IPS-15b (cell line): ENCODE results near the gene SH3RF1.
"Not testable (repeated sequence)": the region's sequence is repeated elsewhere in the genome, so short reads cannot be mapped to it uniquely, and the experiment has no call there.

ENCODE experiments used
- H3K27me3 ChIP-seq: one replicate; pipeline ENCODE4 v1.6.1; 2013; ENCODE audit warnings: low read length; ENCODE audit not compliant: control insufficient read depth, insufficient read depth
- H3K36me3 ChIP-seq: one replicate; pipeline ENCODE4 v1.6.1; 2013; ENCODE audit warnings: low read length; ENCODE audit not compliant: control insufficient read depth, insufficient read depth
- H3K4me1 ChIP-seq: one replicate; pipeline ENCODE4 v1.6.1; 2013; ENCODE audit warnings: mild to moderate bottlenecking, low read length; ENCODE audit not compliant: control insufficient read depth, insufficient read depth
- H3K4me3 ChIP-seq: one replicate; pipeline ENCODE4 v1.5.1; 2013; ENCODE audit warnings: low read depth, low read length
- H3K9ac ChIP-seq: one replicate; pipeline ENCODE4 v1.6.1; 2013; ENCODE audit warnings: low read depth, mild to moderate bottlenecking, low read length
- H3K9me3 ChIP-seq: one replicate; pipeline ENCODE4 v1.6.1; 2013; ENCODE audit warnings: mild to moderate bottlenecking, low read length; ENCODE audit not compliant: control insufficient read depth, insufficient read depth

SH3RF1 gene

GRCh38 chr4:169184236-169184635 is 86.5 kb downstream of the SH3RF1 start:
- Histone ChIP-seq H3K4me3 (no peak overlapping the region), H3K4me1 (peaks cover 3% of the 10 kb centered on the region), H3K36me3 (no peaks in the 10 kb centered on the region), H3K9ac (no peak overlapping the region), H3K27me3 (no peaks in the 10 kb centered on the region), H3K9me3 (no peaks in the 10 kb centered on the region)

GRCh38 chr4:169183581-169183980 is 87.2 kb downstream of the SH3RF1 start:
- peaks cover 3% of the 10 kb centered on the region for H3K4me1 ChIP-seq
- no peaks in the 10 kb centered on the region for H3K27me3 ChIP-seq
- H3K36me3 ChIP-seq = no peaks in the 10 kb centered on the region
- no peak overlapping the region for H3K9ac ChIP-seq
- no peak overlapping the region for H3K4me3 ChIP-seq
- H3K9me3 ChIP-seq = no peaks in the 10 kb centered on the region

GRCh38 chr4:169179609-169180521 is 90.9 kb downstream of the SH3RF1 start:
- Histone ChIP-seq H3K9ac (no peak overlapping the region), H3K4me1 (peaks cover 3% of the 10 kb centered on the region), H3K27me3 (no peaks in the 10 kb centered on the region), H3K9me3 (no peaks in the 10 kb centered on the region), H3K4me3 (no peak overlapping the region), H3K36me3 (no peaks in the 10 kb centered on the region)

- H3K4me3 ChIP-seq, H3K9me3 ChIP-seq, H3K9ac ChIP-seq, H3K27me3 ChIP-seq, H3K36me3 ChIP-seq, H3K4me1 ChIP-seq: not testable (repeated sequence)
Measured at GRCh38 chr4:169178092-169178491, 92.7 kb downstream of the SH3RF1 start.

- Histone ChIP-seq H3K27me3 (no peaks in the 10 kb centered on the region), H3K4me3 (no peak overlapping the region), H3K9ac (no peak overlapping the region), H3K9me3 (no peaks in the 10 kb centered on the region), H3K4me1 (peaks cover 3% of the 10 kb centered on the region), H3K36me3 (no peaks in the 10 kb centered on the region)
Measured at GRCh38 chr4:169175476-169175875, 95.3 kb downstream of the SH3RF1 start.

GRCh38 chr4:169175035-169175434 is 95.7 kb downstream of the SH3RF1 start:
- Histone ChIP-seq H3K4me1 (no peaks in the 10 kb centered on the region), H3K4me3 (no peak overlapping the region), H3K9ac (no peak overlapping the region), H3K9me3 (no peaks in the 10 kb centered on the region), H3K36me3 (no peaks in the 10 kb centered on the region), H3K27me3 (no peaks in the 10 kb centered on the region)

- Histone ChIP-seq H3K4me1 (no peaks in the 10 kb centered on the region), H3K9me3 (no peaks in the 10 kb centered on the region), H3K27me3 (no peaks in the 10 kb centered on the region), H3K36me3 (no peaks in the 10 kb centered on the region), H3K4me3 (no peak overlapping the region), H3K9ac (no peak overlapping the region)
Measured at GRCh38 chr4:169174247-169174646, 96.5 kb downstream of the SH3RF1 start.

- H3K9me3 ChIP-seq = no peaks in the 10 kb centered on the region
- H3K4me3 ChIP-seq = no peak overlapping the region
- no peaks in the 10 kb centered on the region for H3K4me1 ChIP-seq
- no peaks in the 10 kb centered on the region for H3K36me3 ChIP-seq
- H3K27me3 ChIP-seq = no peaks in the 10 kb centered on the region
- H3K9ac ChIP-seq = no peak overlapping the region
Measured at GRCh38 chr4:169167957-169168858, 102.5 kb downstream of the SH3RF1 start.

- Histone ChIP-seq H3K27me3 (no peaks in the 10 kb centered on the region), H3K9ac (no peak overlapping the region), H3K4me1 (no peaks in the 10 kb centered on the region), H3K4me3 (no peak overlapping the region), H3K36me3 (no peaks in the 10 kb centered on the region), H3K9me3 (no peaks in the 10 kb centered on the region)
Measured at GRCh38 chr4:169164669-169165415, 105.9 kb downstream of the SH3RF1 start.

GRCh38 chr4:169163947-169164668 is 106.6 kb downstream of the SH3RF1 start:
- Histone ChIP-seq H3K4me1 (no peaks in the 10 kb centered on the region), H3K9me3 (no peaks in the 10 kb centered on the region), H3K27me3 (no peaks in the 10 kb centered on the region), H3K4me3 (no peak overlapping the region), H3K9ac (no peak overlapping the region), H3K36me3 (no peaks in the 10 kb centered on the region)

GRCh38 chr4:169163495-169163894 is 107.3 kb downstream of the SH3RF1 start:
- Histone ChIP-seq H3K9ac (no peak overlapping the region), H3K9me3 (no peaks in the 10 kb centered on the region), H3K4me3 (no peak overlapping the region), H3K27me3 (no peaks in the 10 kb centered on the region), H3K4me1 (no peaks in the 10 kb centered on the region), H3K36me3 (no peaks in the 10 kb centered on the region)
